HepG2 (cell line): ENCODE measurements around the gene P4HTM. TPM values are rescaled to one million over a fixed set of nuclear protein-coding genes. Genes with fewer than 3 reads are reported as not detected.

Experiments
- CEBPZ ChIP-seq: IDR thresholded peaks from 2 replicates; pipeline ENCODE4 v1.6.1; 2012; ENCODE audit warnings: low read length, improper control_type of control experiment
- CREM ChIP-seq, 2 experiments: sonication (generic) in 1 of 2; formaldehyde crosslinking in 1 of 2; IDR thresholded peaks; 2 replicates each; pipeline versions ENCODE4 v1.4.0 to v1.6.1; 2016 to 2020; ENCODE audit warnings: antibody characterized with exemption in 1 of 2, mild to moderate bottlenecking in 1 of 2, missing genetic modification reagents in 1 of 2
- HNF1B ChIP-seq: sonication (generic); formaldehyde crosslinking; IDR thresholded peaks from 2 replicates; pipeline ENCODE4 v1.5.1; 2020; ENCODE audit warnings: mild to moderate bottlenecking, moderate library complexity, missing genetic modification reagents
- JUND ChIP-seq: sonication (generic); formaldehyde crosslinking; IDR thresholded peaks from 2 replicates; pipeline ENCODE4 v1.8.0; 2022; ENCODE audit warnings: mild to moderate bottlenecking, missing genetic modification reagents
- MED8 ChIP-seq: sonication (generic); formaldehyde crosslinking; IDR thresholded peaks from 2 replicates; pipeline ENCODE4 v1.8.1; 2023; ENCODE audit warnings: mild to moderate bottlenecking, missing genetic modification reagents; ENCODE audit not compliant: insufficient replicate concordance
- PITX1 ChIP-seq: sonication (generic); formaldehyde crosslinking; IDR thresholded peaks from 2 replicates; pipeline ENCODE4 v1.5.1; 2020; ENCODE audit warnings: mild to moderate bottlenecking, missing genetic modification reagents
- SNAPC2 ChIP-seq: sonication (generic); formaldehyde crosslinking; IDR thresholded peaks from 2 replicates; pipeline ENCODE4 v1.8.1; 2022; ENCODE audit warnings: mild to moderate bottlenecking, missing genetic modification reagents
- SUZ12 ChIP-seq: fragments of 150-350 bp; IDR thresholded peaks from 2 replicates; pipeline ENCODE4 v1.6.1; 2014; ENCODE audit warnings: low read depth, low read length
- ZBTB2 ChIP-seq: sonication (generic); formaldehyde crosslinking; IDR thresholded peaks from 2 replicates; pipeline ENCODE4 v1.8.0; 2022; ENCODE audit warnings: low read depth, missing genetic modification reagents
- ZBTB42 ChIP-seq: sonication (generic); formaldehyde crosslinking; IDR thresholded peaks from 2 replicates; pipeline ENCODE4 v1.5.0; 2020; ENCODE audit warnings: mild to moderate bottlenecking, missing genetic modification reagents
- ZNF34 ChIP-seq: sonication (generic); formaldehyde crosslinking; IDR thresholded peaks from 2 replicates; pipeline ENCODE4 v1.4.0; 2020; ENCODE audit warnings: mild to moderate bottlenecking, missing genetic modification reagents, borderline replicate concordance
- ZNF605 ChIP-seq: sonication (generic); formaldehyde crosslinking; IDR thresholded peaks from 2 replicates; pipeline ENCODE4 v1.8.0; 2022; ENCODE audit warnings: mild to moderate bottlenecking, missing genetic modification reagents
- polyA plus RNA-seq, 8 experiments: library from polyadenylated mRNA; depleted of rRNA in 3 of 8; stranded (reverse) in 7 of 8; unstranded in 1 of 8; fragments of >200 nt; fragmentation: Illumina TruSeq in 4 of 8; extraction: Trizol in 4 of 8; gene quantifications; 2 replicates each; pipeline versions ENCODE4 v1.2.1 to v1.2.3, GENCODE V29; 2011 to 2016; ENCODE audit warnings: low read depth in 4 of 8, missing spikeins in 1 of 8, mixed read lengths in 1 of 8; ENCODE audit not compliant: insufficient read depth in 1 of 8
- total RNA-seq, 5 experiments: library from RNA; depleted of rRNA; stranded (reverse); fragments of >200 nt; fragmentation: Illumina TruSeq; extraction: Trizol; gene quantifications; 2 replicates each; pipeline ENCODE4 v1.2.3, GENCODE V29; 2016; ENCODE audit warnings: low read depth in 1 of 5
- TF ChIP-seq, protein P1 (sequence below): sonication (generic); formaldehyde crosslinking; IDR thresholded peaks from 2 replicates; pipeline ENCODE4 v1.4.0; 2020; ENCODE audit warnings: missing genetic modification reagents, mild to moderate bottlenecking, borderline replicate concordance
- TF ChIP-seq, protein P2 (sequence below): sonication (generic); formaldehyde crosslinking; IDR thresholded peaks from 2 replicates; pipeline ENCODE4 v1.4.0; 2020; ENCODE audit warnings: missing genetic modification reagents, mild to moderate bottlenecking, borderline replicate concordance

Gene P4HTM
- total and polyA plus RNA-seq, 2 of the 13 experiments (the other 11 are each of a cell fraction or from before 2014, with no cell fraction given), result 0.01 TPM; not detected in 1

- TF ChIP-seq CEBPZ (no peak), ZNF34 (CRISPR knock-in tag) (no peak), SNAPC2 (no peak), ZBTB42 (CRISPR knock-in tag) (peak; percentile 53; the same call in 1 of the 2 replicates), SUZ12 (no peak), PITX1 (CRISPR knock-in tag) (0 out of 2 replicates have a peak, but pooled peaks have one; percentile 37), ZNF605 (peak; percentile 47; the same call in 1 of the 2 replicates), HNF1B (CRISPR knock-in tag) (peak; percentile 78; the same call in 1 of the 2 replicates), CREM (IDR thresholded peaks at IDR 0.05) (peak; percentile 49), CREM (CRISPR knock-in tag; IDR thresholded peaks at IDR 0.05) (no peak), ZBTB2 (CRISPR knock-in tag) (peak; percentile 76), MED8 (CRISPR knock-in tag) (peak; percentile 80), JUND (no peak)
- TF ChIP-seq, protein P1, sequence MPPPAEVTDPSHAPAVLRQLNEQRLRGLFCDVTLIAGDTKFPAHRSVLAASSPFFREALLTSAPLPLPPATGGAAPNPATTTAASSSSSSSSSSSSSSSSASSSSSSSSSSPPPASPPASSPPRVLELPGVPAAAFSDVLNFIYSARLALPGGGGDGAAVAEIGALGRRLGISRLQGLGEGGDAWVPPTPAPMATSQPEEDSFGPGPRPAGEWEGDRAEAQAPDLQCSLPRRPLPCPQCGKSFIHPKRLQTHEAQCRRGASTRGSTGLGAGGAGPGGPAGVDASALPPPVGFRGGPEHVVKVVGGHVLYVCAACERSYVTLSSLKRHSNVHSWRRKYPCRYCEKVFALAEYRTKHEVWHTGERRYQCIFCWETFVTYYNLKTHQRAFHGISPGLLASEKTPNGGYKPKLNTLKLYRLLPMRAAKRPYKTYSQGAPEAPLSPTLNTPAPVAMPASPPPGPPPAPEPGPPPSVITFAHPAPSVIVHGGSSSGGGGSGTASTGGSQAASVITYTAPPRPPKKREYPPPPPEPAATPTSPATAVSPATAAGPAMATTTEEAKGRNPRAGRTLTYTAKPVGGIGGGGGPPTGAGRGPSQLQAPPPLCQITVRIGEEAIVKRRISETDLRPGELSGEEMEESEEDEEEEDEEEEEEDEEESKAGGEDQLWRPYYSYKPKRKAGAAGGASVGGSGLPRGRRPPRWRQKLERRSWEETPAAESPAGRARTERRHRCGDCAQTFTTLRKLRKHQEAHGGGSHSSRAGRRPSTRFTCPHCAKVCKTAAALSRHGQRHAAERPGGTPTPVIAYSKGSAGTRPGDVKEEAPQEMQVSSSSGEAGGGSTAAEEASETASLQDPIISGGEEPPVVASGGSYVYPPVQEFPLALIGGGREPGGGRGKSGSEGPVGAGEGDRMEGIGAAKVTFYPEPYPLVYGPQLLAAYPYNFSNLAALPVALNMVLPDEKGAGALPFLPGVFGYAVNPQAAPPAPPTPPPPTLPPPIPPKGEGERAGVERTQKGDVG, result no peak; the same call in 1 of the 2 replicates
- TF ChIP-seq, protein P2, sequence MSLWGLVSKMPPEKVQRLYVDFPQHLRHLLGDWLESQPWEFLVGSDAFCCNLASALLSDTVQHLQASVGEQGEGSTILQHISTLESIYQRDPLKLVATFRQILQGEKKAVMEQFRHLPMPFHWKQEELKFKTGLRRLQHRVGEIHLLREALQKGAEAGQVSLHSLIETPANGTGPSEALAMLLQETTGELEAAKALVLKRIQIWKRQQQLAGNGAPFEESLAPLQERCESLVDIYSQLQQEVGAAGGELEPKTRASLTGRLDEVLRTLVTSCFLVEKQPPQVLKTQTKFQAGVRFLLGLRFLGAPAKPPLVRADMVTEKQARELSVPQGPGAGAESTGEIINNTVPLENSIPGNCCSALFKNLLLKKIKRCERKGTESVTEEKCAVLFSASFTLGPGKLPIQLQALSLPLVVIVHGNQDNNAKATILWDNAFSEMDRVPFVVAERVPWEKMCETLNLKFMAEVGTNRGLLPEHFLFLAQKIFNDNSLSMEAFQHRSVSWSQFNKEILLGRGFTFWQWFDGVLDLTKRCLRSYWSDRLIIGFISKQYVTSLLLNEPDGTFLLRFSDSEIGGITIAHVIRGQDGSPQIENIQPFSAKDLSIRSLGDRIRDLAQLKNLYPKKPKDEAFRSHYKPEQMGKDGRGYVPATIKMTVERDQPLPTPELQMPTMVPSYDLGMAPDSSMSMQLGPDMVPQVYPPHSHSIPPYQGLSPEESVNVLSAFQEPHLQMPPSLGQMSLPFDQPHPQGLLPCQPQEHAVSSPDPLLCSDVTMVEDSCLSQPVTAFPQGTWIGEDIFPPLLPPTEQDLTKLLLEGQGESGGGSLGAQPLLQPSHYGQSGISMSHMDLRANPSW (CRISPR knock-in tag), result peak; percentile 67; the same call in 1 of the 2 replicates
These were observed 28.1 kb downstream of the P4HTM start, which contains the start of gene DALRD3 (continued) for GRCh38 chr3:49017971-49018706.
